Ramos (cell line): Measurements from ENCODE around the gene CD164L2.
"Not testable (repeated sequence)": the region's sequence is repeated elsewhere in the genome, so short reads cannot be mapped to it uniquely, and the experiment has no call there.

Experiments
- in situ Hi-C: fragments of 300-500 bp; cut with MboI; formaldehyde crosslinking; loops from one replicate; pipeline ENCODE4 v1.14.3; 2022; ENCODE audit warnings: low sequenced_read_pairs; ENCODE audit not compliant: unreplicated experiment

CD164L2 gene

GRCh38 chr1:27383039-27383605, at the start of gene CD164L2:
Gene CD164L2, minus strand, starts transcription at chr1:27383333. Its CDS starts 94 bp downstream, at chr1:27383239.
- in situ Hi-C loops, result loop anchor here (10.0 kb wide), 1 partner anchor 278 kb away; no protein-coding TSS in a partner anchor

GRCh38 chr1:27432725-27433124, 49.6 kb upstream of the CD164L2 start:
- in situ Hi-C loops, result not testable (repeated sequence)

DNA sequence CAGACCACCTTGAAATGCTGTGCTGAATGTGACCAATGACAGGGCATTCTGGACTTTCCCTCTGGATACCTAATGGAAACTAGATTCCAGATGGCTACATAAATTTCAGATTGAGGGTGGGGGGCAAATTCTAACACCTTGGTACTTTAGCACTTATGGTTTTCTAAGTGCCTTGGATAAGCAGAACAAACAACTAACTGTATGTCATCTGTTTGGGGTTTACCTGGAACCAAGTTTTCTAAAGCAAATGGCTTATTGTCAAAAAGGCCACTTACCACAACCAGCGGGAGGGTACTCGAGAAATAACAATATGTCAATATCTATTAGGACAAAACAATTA, 48.4 kb upstream of the CD164L2 start:
- in situ Hi-C loops, result no loop called here

DNA sequence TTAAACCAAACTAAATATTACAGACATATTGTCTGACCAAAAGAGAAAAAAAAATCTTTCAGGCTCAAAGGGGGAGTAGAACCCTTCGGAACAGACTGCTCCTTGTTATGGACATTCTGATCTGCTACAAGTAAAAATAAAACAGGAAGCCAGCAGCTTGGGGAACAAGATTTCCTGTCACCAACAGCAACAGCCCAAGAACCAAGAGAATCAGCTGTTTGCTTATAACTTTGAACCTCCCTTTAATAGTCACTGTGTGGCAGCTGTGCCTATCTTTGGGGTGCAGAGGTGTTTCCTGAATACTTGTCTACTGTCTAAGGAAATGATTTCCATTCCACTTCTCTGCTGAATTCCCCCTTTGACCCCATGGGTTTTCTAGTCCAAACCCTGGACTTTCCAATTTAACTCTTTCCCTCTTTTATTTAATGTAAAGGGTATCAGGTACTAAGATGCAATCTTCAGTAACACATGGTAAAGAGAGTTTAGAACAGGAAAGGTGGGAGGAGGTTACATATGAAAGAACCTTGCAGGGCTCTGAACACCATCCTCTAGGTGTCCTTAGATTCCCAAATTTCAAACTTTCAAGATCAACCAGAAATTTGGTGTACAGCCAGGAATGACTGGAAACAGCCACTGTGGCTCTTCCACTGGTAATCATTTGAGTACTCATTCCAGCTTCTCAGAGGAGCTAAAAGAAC, 47.9 kb upstream of the CD164L2 start:
- in situ Hi-C loops, result no loop called here

DNA sequence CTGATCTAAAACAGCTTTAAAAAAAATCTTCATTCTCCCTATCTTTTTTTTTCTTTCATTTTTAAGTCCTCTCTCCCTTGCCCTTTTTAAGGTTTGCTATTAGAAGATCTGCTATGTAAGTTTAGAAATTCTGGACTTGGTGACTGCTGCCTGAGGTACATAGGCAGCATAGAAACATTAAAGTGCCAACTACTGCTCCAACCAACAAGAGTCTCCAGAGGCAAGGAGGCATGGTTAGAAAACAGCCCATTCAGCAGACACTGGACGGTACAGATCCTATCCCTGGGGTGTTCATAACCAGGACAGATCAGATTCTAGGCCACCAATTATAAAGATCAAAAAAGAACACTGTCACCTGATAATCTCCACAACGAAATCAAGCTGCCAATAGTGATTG, 45.9 kb upstream of the CD164L2 start:
- in situ Hi-C loops, result no loop called here

GRCh38 chr1:27428316-27429028, 45.3 kb upstream of the CD164L2 start:
- in situ Hi-C loops, result no loop called here

DNA sequence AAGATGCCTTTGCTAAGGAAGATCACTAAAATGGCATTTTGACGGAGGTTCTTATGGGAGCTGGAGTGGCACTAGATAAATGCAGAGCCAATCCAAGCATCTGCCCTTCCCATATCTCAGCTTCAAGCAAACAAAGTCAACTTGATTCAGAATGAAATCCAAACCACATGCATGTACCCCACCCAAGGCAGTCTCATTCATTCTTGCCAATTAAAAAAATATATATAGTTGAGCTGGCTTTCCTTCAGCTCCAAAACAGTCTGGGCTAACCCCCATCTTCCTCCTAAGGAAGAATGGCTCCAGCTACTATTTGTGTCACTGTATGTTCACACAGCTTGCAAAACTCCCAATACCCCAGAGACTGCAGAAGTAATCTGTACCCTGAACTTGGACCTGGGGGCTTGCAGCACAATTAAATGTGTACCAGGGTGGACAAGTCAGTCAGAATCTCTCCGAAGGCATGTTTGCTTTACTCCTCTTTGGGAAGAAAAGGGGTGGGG, 44.7 kb upstream of the CD164L2 start:
- in situ Hi-C loops, result no loop called here

GRCh38 chr1:27427329-27427728, 44.2 kb upstream of the CD164L2 start:
- in situ Hi-C loops, result no loop called here

- in situ Hi-C loops, result no loop called here
Observed at GRCh38 chr1:27423709-27424108, 40.6 kb upstream of the CD164L2 start.

GRCh38 chr1:27418326-27419185, 35.4 kb upstream of the CD164L2 start:
- in situ Hi-C loops, result no loop called here

DNA sequence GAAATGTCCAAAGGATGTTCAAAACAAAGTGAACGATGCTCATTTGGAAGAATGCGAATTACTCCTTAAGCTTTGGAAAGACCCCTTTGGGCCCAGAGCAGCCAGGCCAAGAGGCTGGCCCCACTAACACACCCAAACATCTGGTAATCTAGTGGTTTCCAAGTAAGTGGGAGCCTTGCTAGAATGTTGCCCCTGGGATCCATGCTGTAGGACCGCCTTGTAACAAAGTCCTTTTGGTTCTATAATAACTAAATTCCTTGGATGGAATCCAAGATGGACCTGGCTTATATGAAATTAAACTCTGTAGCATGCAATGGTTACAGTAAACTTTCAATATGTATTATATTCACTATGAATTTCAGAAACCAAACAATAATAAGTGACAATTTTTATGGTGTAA, 34.6 kb upstream of the CD164L2 start:
- in situ Hi-C loops, result no loop called here

DNA sequence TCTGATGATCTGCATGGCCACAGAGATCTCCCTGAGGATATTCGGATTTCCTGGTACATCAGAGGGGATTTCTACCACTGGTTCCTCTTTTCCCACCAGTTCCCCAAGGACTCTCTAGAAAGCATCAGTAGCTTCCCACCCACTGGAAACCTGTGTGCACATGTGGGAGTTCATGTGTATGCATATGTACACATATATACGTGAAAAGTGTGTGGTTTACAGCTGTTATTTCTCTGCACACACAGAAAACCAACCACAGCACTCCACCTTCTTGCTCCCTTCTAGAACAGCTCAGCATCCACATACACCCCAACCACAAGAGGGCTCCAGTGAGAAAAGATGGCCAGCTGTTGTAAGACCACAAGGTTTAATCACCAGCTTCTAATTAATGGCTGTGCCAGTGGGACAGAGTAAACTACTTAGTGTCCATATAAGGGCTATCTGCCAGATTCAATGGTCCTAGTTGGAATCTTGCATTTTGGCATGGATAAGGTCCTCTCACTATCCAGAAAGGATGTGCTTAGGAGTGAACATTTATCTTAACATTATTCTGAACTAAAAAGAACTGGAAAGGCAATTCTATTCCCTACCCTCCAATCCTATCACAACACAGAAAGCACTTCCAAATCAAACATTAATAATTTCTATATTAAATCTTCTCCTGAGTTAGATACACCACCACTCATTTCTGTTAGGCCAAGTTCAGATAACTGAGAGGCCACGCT, 33.4 kb upstream of the CD164L2 start:
- in situ Hi-C loops, result no loop called here

DNA sequence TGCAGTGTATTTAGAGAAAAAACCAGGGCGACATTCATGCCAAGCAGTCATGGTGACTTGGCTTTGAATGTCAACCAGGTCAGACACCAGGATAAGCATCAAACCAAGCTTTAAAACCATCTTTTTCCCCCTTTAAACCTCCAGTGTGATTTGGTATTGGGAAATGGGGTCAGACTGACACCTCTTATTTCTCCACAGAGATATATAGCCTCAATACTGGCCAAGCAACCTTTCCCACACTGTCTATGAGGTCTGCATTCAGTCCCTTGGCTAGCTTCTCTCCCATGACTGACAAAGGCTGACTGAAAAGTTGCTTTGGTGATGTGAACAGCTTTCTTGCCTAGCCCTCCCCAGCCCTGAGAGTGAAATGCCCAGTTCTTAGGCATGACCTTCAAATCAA, 31.0 kb upstream of the CD164L2 start:
- in situ Hi-C loops, result no loop called here

DNA sequence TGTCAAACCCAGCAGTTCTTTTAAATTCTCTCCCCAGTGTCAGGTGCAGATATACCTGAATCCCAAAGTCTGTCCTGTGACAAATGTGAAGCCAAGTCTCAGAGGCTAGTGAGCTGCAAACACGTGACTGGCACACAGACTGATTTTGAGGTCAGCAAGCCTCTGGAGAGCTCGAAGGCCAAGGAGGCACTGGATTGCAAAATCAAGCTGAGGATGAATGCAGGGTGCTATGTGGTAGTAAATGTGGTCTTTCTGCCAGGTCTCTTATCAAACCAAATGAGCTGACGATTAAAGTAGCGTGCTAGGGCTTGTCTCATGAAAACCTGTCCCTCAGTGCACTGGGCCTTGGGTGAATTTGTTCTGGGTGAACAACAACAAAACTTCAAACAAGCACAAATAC, 29.9 kb upstream of the CD164L2 start:
- in situ Hi-C loops, result no loop called here

- in situ Hi-C loops, result no loop called here
Observed at GRCh38 chr1:27412502-27412901, 29.4 kb upstream of the CD164L2 start.

GRCh38 chr1:27410709-27411108, 27.6 kb upstream of the CD164L2 start:
- in situ Hi-C loops, result no loop called here

DNA sequence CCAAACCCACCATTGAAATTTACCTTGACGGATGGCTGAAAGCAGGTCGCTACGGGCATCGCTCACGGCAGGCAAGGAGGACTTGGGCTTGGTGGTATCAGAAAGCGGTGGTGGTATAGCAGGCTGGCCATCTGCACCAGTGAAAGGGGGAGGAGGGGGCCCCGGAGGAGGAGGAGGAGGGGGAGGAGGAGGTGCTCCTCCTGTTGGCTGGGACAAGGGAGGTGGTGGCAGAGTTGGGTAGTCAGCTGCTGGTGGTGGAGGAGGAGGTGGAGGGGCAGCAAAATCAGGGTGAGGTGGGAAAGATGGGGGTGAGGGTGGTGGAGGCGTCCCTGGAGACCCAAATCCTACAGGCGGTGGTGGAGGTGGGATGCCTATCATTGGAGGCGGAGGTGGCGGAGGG, 26.5 kb upstream of the CD164L2 start:
- in situ Hi-C loops, result no loop called here

- in situ Hi-C loops, result no loop called here
Observed at GRCh38 chr1:27408151-27408550, 25.0 kb upstream of the CD164L2 start.

DNA sequence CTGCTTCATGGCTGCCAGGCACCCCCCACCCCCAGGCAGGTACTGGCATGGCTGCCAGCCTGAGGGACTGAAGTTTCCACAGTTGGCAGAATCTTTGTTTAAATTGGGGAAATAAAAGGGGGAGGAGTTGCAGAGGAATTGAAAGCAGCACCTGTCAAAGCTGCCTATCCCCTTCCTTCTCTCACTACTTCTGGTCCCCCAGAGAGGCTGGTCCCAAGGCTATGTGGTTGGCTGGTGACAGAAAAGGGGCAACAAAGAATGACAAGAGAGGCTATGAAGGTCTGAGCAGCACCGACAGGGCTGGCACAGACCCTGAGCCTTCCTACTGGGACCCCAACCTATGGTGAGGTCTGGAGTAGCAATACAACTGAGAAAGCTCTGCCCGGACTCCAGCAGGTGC, 23.7 kb upstream of the CD164L2 start:
- in situ Hi-C loops, result not testable (repeated sequence)

DNA sequence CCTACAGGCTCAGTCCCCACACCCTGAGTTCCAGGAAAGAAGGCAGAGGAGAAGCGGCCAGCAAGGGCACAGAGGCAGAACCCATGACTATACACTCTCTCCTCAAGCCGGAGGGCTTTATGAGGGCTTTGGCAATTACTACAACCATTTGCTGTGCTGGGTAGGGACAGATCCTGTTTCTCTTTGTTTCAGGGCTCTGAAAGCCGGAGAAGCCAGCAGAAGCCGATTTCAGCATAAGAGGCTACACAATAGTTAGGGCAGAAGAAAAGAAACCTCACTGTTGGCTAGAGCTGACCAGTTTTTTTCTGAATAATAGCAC, 23.2 kb upstream of the CD164L2 start:
- in situ Hi-C loops, result no loop called here
